HG03095 (cell line): ENCODE measurements around the gene CDCA5.

Source experiments
- ATAC-seq: cut with Tn5 transposase; IDR thresholded peaks from one replicate; pipeline ENCODE4 v1.9.1; 2021; ENCODE audit warnings: moderate library complexity; ENCODE audit not compliant: unreplicated experiment

Gene CDCA5

GRCh38 chr11:65077451-65077850 is 6.4 kb downstream of the CDCA5 start:
- ATAC-seq, result no peak

GRCh38 chr11:65072631-65072966 is 11.2 kb downstream of the CDCA5 start:
- ATAC-seq, result no peak

- no peak for ATAC-seq
These were observed 11.8 kb downstream of the CDCA5 start for GRCh38 chr11:65071907-65072630.

DNA sequence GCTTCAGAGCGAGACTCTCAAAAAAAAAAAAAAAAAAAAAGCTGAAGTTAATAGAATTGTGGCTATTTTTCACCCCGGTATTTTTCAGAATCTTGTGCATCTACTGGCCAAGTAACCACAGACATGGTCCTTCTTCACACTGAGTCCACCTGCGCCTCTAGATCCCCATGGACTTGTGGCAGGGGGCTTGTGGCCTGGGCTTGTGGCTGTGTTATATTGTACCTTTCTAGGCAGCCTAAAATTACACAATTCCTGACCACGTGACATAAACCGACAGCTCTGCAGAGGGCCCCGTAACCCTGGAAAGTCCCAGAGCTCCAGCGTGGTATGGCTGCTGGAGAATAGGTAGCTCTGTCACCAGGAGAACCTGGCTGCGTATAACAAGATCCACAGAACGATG is 14.6 kb downstream of the CDCA5 start:
- ATAC-seq, result no peak

- ATAC-seq, result no peak
These were observed 16.4 kb downstream of the CDCA5 start for GRCh38 chr11:65067446-65067845.

DNA sequence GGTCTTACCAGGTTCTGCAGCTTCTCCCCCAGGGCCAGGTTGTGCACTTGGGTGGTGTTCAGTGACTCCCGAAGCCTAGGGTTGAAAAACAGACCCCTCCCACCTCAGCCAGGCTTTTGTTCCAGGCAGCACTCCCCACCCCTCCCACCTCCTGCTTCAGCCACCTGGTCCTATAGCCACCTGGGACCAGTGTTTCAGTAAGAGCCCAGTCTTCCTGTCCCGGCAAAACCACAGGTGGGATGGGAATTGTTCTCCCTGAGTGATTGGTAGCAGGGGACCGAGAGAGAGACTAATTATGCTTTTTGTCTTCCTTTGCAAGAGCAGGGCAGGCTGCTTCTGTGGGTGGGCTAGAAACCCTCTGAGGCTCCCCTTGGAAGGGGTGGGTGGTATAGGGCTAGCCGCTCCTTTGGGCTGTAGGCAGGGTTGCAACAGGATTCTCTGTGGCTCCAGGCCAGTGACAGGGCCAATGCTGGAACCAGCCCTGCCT is 17.0 kb downstream of the CDCA5 start:
- no peak for ATAC-seq

DNA sequence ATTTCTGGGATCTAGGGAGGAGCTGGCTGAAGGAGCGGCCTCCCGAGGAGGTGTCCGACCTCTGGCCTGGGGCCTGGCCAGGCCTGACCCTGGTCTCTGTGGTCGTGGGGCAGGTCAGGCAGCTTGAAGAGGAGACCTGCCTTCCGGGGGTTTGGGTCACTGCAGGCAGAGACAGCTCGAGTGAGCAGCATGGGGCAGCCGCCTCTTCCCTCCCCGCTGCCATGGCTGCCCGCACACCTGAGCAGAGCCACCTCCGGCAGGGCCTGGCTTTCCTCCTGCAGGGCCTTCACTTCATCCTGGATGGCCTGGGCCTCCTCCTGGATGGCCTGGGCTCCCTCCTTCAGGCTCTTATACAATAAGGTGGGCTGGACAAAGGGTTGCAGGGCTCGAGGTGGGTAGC is 17.5 kb downstream of the CDCA5 start:
- no peak for ATAC-seq

DNA sequence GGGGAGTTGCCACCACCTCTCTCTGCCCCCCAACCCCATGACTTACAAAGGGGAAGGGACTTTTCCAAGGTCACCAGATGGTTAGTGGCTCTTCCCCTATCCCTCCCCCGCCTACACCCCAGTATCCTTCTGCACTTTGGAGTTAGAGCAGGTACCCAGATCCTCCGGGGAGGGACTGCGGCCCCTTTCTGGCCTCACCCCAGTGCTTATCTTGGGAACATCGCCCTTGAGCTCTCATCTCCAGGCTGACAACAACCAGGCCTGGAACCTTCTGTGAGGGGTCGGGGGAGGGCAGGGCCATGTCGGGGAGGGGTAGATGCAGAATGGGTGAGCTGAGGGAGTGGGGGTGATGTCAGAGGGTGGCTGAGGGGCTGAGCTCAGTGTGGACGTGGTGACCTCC is 18.0 kb downstream of the CDCA5 start:
- no peak for ATAC-seq

DNA sequence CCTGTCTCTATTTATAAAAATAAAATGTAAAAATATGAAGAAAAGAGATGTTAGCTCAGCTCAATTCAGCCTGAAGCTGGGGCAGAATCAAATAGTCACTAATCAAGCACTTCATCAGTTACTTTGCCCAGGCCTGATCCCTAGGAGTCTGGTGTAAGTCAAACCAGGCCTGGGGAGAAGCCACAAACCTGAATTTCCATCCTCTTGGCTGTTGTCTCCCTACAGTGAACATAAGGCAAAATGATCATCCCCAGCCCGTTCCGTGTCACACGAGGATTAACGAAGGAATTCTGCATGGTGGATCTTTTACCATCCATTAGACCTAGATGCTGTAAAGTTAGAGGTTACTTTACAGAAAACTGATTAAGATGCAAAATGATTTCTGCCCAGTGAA is 19.0 kb downstream of the CDCA5 start:
- ATAC-seq, result no peak

DNA sequence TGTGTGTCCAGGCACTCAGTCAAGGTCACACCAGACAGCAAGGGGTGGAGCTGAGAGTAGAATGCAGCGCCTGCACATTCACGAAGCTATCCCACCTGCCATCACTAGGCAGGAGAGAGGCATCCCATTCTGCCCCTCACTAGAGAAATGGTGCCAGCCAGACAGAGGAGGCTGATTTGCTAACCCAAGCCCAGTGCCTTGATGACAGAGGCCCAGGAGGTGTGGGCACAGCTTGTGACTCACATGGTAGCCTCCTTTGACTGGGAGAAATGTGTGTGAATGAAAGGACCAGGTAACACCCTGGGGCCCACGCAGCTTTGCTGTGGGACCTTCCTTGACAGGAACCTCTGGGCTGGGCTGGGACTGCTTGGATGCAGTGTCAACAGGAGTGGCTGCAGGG is 20.3 kb downstream of the CDCA5 start:
- ATAC-seq, result no peak

DNA sequence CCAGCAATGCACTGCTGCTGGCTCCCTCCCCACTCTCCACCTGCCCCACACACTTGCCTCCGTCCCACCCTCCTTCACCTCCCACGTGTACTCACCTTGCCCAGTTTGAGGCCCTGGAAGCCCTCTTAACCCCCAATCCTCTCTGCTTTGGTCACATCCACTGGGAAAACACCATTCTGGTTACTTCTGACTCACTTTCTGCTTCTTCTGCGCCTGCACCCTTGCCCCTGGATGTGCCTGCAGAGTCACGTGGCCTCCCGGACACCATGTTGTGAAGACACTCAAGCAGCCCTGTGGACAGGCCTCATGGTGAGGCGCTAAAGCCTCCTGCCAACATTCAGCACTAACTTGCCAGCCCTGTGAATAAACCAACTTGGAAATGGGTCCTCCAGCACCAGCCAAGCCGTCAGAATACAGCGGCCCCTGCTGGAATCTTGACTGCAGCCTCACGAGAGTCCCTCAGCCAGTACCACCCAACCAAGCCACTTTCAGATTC is 22.9 kb downstream of the CDCA5 start:
- ATAC-seq, result no peak

DNA sequence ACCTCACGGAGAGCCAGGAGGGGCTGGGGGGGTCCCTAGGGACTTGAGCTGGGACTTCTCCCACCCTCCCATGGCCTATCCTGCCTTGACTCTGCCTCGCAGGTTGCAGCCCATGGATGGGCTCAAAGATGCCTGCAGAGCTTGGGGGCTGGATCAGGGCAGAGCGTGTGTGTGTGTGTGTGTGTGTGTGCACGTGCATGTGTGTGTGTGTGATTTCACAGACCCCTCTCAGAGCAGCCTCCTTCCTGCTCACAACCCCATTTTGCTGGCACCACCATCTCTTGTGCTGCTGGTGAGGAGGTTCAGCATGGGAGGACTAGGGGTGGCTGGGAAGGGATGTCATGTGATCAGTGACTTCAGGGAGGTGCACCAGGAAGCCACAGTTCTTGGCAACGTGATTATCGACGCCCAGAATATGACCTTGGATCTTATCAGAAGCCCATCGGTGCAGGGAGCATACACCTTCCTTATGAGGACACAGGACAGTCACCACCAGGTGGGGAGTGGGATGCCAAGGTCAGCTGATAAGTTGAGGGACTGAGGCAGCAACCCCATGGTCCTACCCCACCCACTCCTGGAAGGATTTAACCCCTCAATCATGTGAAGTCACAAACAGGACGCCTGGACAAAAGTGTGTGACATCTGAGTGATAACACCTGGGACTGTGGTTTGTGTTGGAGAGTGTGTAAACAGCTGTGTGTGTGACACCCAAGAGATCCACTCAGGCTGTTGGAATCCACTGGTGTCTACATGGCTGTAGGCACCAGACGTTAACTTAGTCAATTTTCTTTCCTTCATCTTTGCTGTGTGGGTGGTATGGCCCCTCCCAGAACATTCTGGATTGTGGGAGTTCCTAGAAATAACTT is 23.6 kb downstream of the CDCA5 start:
- no peak for ATAC-seq

DNA sequence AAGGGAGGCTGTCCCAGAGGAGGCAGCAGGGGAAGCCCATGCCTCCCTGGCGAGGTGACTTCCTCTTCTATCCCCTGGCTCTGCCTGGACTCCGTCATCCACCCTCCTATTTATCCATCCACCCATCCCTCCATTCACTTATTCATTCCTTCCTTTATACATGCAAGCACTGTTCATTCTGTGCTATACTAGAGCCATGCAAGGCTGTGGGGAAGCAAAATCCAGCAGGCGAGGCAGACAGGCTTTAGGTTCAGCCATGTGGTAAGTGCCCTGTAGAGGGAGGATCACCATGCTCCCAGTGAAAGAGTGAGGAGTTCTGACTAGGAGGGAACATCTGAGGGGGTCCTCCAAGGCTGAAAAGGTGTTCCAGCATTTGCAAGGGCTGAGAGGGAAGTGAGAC is 24.3 kb downstream of the CDCA5 start:
- no peak for ATAC-seq

DNA sequence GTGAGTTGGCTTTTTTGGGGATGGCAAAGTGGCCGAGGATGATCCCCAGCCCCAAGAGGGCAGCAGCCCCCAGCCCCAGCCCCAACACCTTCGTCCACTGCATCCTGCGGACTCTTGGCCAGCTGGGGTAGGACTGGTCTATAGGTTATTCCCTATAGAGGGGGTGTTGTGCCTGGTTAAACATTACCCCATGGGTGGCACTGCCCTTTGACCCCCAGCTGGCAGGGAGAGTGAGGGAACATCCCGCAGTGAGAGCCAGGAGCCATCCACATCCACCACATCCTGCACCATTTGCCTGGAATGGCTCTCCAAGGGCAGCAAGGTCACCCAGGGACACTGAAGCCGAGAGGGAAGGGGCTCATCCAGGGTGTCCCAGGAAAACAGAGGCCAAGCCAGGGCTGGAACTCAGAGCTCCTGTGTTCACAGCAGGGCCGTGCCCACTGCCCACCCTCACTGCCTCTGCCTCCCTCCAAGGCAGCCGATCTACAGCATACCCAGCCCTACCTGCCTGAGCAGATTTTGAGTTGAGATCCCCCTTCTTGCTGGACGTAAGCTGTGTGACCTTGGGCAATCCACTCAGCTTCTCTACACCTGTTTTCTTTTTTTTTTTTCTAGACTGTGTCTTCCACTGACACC is 25.3 kb downstream of the CDCA5 start, which contains the start of gene NAALADL1:
TSS of gene NAALADL1 (minus strand) at position 135 of the 636 bp plus-strand sequence. CDS start at position 103, 32 bp downstream.
- ATAC-seq, result no peak

DNA sequence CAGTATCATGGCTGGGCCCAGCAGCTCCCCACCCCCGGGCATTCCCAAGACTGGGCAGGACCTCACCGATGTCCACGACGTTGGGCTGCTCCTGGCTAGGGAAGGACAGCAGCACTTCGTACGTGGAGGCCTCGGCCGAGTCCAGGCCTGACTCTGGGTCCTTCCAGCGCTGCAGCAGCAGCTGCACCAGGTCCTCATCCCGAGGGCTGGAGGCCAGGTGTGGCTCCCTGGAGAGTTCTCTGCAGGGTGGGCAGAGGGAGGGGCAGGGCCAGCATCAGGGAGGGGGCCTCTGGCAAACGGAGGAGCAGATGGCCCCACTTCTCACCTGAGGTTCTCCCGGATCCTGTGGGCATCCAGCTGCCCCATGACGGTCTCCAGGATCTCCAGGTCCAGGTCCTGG is 25.8 kb downstream of the CDCA5 start:
- ATAC-seq, result no peak

DNA sequence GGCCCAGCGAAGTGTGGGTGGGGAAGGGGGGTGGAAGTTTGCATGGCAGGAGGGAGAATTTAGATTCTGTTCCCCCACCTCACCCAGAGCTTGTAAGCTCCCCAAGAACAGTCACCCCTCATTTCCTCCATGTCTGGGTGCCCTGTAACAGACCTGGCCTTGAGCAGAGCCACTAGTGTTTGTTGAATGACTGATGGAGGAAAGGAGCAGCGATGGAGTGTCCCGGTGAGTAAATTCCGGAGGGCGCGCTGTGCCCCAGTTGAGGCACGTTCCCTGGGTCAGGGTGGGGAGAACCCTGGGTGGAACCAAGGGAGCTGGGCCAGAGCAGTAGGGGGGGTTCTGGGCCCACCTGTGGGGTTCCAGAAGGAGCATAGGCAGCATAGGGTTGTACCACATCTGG is 26.3 kb downstream of the CDCA5 start:
- no peak for ATAC-seq

GRCh38 chr11:65056999-65057398 is 26.8 kb downstream of the CDCA5 start:
- ATAC-seq, result no peak

- ATAC-seq, result no peak
These were observed 28.3 kb downstream of the CDCA5 start for GRCh38 chr11:65055538-65055937.

DNA sequence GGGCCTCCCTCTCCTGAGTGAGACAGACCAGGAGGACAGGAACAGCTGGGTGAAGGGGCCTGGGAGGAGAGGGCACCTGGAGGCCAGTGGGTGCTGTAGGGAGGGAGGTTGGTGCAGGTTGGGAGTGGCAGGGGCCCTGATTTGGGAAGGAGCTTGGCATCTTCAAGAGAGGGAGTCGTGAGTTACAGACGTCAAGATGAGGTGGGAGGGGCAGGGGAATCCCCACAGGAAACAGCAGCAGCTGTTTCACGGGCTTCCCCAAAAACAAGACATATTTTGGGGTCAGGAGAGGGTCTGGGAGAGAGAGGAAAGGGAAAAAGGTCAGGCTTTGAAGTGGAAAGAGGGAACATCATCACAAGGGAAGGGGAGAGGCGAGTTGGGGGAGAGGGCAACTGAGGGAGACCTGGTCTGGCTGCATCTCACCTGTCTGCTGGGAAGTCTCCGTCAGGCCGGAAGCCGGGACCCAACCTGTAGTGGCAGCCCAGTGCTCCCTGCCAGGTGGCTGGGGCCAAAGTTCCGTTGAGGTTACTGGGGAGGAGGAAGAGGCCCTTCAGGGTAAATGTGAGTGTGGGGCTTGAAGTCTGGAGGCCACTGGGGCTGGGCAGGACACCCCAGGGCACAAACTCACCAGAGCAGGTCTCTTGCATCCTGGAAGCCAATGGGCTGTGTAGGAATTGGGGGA is 29.9 kb downstream of the CDCA5 start:
- ATAC-seq, result no peak

- no peak for ATAC-seq
These were observed 32.4 kb downstream of the CDCA5 start for GRCh38 chr11:65051398-65051858.
